ENCODE measurements around the gene HTR1D. TPM values are rescaled to one million over a fixed set of nuclear protein-coding genes. Genes with fewer than 3 reads are reported as not detected.

The HTR1D gene
- total and polyA plus RNA-seq, 4 donors, result 0.05 TPM; not detected in 3

DNA sequence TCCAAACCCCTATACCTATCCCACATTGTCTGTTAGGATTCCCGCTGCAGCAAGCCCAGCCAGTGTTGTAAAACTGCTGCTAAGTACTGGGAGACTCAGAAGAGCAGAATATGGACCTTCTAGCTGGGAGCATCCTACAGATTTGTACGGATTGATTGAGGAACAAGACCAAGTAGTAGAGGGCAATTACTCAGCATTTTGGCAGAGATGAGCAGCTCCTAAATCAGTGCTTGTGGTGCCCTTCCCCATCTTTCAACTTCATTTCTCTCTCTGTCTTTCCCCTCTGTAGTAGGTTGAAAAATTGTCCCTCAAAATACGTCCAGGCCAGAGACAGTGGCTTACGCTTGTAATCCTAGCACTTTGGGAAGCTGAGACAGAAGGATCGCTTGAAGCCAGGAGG is 37.3 kb upstream of the HTR1D start:
- Histone ChIP-seq H3K36me3 (ENCODE audit: control insufficient read depth in 4 of 4, insufficient read depth in 3 of 4, low read depth in 1 of 4, low read length in 3 of 4) (no peaks in the 10 kb centered on the region), H3K4me3 (ENCODE audit: low read depth in 1 of 3, low read length in 3 of 3) (no peak overlapping the region), H3K4me1 (ENCODE audit: control insufficient read depth in 4 of 4, insufficient read depth in 4 of 4, low read length in 3 of 4) (no peaks in the 10 kb centered on the region), H3K9ac (ENCODE audit: low read depth in 1 of 2, low read length in 2 of 2) (no peak overlapping the region), H3K27ac (ENCODE audit: low read depth in 1 of 2, low read length in 2 of 2) (no peak overlapping the region), H3K9me3 (ENCODE audit: control insufficient read depth in 4 of 4, low read length in 3 of 4) (no peaks in the 10 kb centered on the region), H3K27me3 (ENCODE audit: control insufficient read depth in 4 of 4, insufficient read depth in 4 of 4, low read length in 3 of 4) (no peaks in the 10 kb centered on the region)
- no peak for DNase-seq (ENCODE audit: low spot score)
- no peak for TF ChIP-seq EGR1 (IDR thresholded peaks at IDR 0.05; ENCODE audit: low read depth in 2 of 2)
- TF ChIP-seq HNF4A (conservative IDR thresholded peaks at IDR 0.05), result no peak
- TF ChIP-seq GABPA (IDR thresholded peaks at IDR 0.05 in 1 of 2, conservative IDR thresholded peaks at IDR 0.05 in 1 of 2), result no peak
- TF ChIP-seq YY1 (IDR thresholded peaks at IDR 0.05), result no peak
- 95% methylated on average over 5 of the region's 5 CpGs for WGBS

DNA sequence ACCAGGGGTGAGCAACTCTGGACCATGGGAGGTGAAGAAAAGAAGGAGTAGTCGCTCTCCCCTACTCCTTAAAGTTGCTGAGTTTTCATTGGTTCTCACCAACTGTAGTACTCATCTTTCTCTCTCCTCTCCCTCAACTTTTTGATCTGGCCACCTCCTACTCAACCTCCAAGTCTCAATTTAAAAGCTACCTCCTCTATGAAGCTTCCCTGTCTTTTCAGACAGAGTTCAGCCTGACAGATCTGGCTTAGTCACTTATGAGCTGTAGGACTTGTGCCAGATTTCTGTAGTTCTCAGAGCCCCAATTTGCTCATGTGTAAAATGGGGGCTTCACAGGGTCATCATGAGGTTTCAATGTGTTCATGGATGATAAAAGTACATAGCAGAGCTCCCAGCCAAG is 34.5 kb upstream of the HTR1D start:
- Histone ChIP-seq H3K27ac (ENCODE audit: low read depth in 1 of 2, low read length in 2 of 2) (no peak overlapping the region), H3K4me3 (ENCODE audit: low read depth in 1 of 3, low read length in 3 of 3) (no peak overlapping the region), H3K27me3 (ENCODE audit: control insufficient read depth in 4 of 4, insufficient read depth in 4 of 4, low read length in 3 of 4) (no peaks in the 10 kb centered on the region), H3K36me3 (ENCODE audit: control insufficient read depth in 4 of 4, insufficient read depth in 3 of 4, low read depth in 1 of 4, low read length in 3 of 4) (no peaks in the 10 kb centered on the region), H3K9me3 (ENCODE audit: control insufficient read depth in 4 of 4, low read length in 3 of 4) (no peaks in the 10 kb centered on the region), H3K4me1 (ENCODE audit: control insufficient read depth in 4 of 4, insufficient read depth in 4 of 4, low read length in 3 of 4) (no peaks in the 10 kb centered on the region), H3K9ac (ENCODE audit: low read depth in 1 of 2, low read length in 2 of 2) (no peak overlapping the region)
- 92% methylated on average over 1 of the region's 1 CpG for WGBS
- no peak for DNase-seq (ENCODE audit: low spot score)
- TF ChIP-seq FOXA2 (IDR thresholded peaks at IDR 0.05), result no peak
- TF ChIP-seq JUND (IDR thresholded peaks at IDR 0.05), result no peak
- no peak for TF ChIP-seq EGR1 (IDR thresholded peaks at IDR 0.05; ENCODE audit: low read depth in 2 of 2)
- no peak for TF ChIP-seq HNF4A (conservative IDR thresholded peaks at IDR 0.05)
- no peak for TF ChIP-seq RXRA (IDR thresholded peaks at IDR 0.05)
- TF ChIP-seq TAF1 (conservative IDR thresholded peaks at IDR 0.05), result no peak
- TF ChIP-seq, protein P1, sequence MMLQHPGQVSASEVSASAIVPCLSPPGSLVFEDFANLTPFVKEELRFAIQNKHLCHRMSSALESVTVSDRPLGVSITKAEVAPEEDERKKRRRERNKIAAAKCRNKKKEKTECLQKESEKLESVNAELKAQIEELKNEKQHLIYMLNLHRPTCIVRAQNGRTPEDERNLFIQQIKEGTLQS (IDR thresholded peaks at IDR 0.05), result no peak

DNA sequence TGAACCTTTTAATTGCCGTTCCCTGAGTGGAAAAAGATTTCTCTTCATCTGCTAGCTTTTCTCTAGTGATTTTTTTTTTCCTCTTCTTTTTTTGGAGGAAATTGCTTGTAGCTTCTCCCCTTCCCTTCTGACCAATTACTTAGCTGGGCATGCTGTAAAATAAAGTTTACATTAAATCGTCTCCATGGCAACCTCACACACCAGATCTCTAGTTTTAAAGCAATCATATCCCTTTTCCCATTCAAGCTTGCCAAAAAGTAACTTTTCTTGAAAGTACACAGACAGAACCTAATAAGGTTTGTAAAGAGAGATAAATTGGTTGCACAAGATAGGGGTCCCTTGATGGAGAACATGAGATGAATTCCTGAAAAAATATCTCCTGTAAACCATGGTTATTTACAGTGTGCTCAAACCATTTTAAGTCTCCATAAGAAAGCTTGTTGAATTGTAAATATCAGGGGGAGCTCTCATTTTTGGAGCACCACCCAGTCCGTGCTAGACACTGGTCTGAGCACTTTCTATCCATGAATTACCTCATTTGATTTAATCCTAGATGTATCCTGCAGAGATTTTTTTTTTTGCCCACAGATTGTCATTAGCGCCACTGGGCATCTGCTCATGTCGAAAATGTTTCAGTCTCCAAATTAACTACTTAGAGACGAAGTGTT is 32.6 kb upstream of the HTR1D start:
- H3K27me3 ChIP-seq (ENCODE audit: control insufficient read depth in 4 of 4, insufficient read depth in 4 of 4, low read length in 3 of 4), result no peaks in the 10 kb centered on the region
- no peak for DNase-seq (ENCODE audit: low spot score)
- H3K4me1 ChIP-seq (ENCODE audit: control insufficient read depth in 4 of 4, insufficient read depth in 4 of 4, low read length in 3 of 4), result no peaks in the 10 kb centered on the region
- no peak overlapping the region for H3K4me3 ChIP-seq (ENCODE audit: low read depth in 1 of 3, low read length in 3 of 3)
- 84% methylated on average over 6 of the region's 6 CpGs for WGBS
- no peaks in the 10 kb centered on the region for H3K9me3 ChIP-seq (ENCODE audit: control insufficient read depth in 4 of 4, low read length in 3 of 4)
- H3K36me3 ChIP-seq (ENCODE audit: control insufficient read depth in 4 of 4, insufficient read depth in 3 of 4, low read depth in 1 of 4, low read length in 3 of 4), result no peaks in the 10 kb centered on the region
- TF ChIP-seq, protein P2, sequence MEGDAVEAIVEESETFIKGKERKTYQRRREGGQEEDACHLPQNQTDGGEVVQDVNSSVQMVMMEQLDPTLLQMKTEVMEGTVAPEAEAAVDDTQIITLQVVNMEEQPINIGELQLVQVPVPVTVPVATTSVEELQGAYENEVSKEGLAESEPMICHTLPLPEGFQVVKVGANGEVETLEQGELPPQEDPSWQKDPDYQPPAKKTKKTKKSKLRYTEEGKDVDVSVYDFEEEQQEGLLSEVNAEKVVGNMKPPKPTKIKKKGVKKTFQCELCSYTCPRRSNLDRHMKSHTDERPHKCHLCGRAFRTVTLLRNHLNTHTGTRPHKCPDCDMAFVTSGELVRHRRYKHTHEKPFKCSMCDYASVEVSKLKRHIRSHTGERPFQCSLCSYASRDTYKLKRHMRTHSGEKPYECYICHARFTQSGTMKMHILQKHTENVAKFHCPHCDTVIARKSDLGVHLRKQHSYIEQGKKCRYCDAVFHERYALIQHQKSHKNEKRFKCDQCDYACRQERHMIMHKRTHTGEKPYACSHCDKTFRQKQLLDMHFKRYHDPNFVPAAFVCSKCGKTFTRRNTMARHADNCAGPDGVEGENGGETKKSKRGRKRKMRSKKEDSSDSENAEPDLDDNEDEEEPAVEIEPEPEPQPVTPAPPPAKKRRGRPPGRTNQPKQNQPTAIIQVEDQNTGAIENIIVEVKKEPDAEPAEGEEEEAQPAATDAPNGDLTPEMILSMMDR (IDR thresholded peaks at IDR 0.05; ENCODE audit: low read depth, low read length, missing input control), result no peak
- TF ChIP-seq RXRA (IDR thresholded peaks at IDR 0.05), result no peak
- TF ChIP-seq, protein P3, sequence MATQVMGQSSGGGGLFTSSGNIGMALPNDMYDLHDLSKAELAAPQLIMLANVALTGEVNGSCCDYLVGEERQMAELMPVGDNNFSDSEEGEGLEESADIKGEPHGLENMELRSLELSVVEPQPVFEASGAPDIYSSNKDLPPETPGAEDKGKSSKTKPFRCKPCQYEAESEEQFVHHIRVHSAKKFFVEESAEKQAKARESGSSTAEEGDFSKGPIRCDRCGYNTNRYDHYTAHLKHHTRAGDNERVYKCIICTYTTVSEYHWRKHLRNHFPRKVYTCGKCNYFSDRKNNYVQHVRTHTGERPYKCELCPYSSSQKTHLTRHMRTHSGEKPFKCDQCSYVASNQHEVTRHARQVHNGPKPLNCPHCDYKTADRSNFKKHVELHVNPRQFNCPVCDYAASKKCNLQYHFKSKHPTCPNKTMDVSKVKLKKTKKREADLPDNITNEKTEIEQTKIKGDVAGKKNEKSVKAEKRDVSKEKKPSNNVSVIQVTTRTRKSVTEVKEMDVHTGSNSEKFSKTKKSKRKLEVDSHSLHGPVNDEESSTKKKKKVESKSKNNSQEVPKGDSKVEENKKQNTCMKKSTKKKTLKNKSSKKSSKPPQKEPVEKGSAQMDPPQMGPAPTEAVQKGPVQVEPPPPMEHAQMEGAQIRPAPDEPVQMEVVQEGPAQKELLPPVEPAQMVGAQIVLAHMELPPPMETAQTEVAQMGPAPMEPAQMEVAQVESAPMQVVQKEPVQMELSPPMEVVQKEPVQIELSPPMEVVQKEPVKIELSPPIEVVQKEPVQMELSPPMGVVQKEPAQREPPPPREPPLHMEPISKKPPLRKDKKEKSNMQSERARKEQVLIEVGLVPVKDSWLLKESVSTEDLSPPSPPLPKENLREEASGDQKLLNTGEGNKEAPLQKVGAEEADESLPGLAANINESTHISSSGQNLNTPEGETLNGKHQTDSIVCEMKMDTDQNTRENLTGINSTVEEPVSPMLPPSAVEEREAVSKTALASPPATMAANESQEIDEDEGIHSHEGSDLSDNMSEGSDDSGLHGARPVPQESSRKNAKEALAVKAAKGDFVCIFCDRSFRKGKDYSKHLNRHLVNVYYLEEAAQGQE (IDR thresholded peaks at IDR 0.05), result no peak
- TF ChIP-seq TAF1 (conservative IDR thresholded peaks at IDR 0.05), result no peak
- TF ChIP-seq, protein P4, sequence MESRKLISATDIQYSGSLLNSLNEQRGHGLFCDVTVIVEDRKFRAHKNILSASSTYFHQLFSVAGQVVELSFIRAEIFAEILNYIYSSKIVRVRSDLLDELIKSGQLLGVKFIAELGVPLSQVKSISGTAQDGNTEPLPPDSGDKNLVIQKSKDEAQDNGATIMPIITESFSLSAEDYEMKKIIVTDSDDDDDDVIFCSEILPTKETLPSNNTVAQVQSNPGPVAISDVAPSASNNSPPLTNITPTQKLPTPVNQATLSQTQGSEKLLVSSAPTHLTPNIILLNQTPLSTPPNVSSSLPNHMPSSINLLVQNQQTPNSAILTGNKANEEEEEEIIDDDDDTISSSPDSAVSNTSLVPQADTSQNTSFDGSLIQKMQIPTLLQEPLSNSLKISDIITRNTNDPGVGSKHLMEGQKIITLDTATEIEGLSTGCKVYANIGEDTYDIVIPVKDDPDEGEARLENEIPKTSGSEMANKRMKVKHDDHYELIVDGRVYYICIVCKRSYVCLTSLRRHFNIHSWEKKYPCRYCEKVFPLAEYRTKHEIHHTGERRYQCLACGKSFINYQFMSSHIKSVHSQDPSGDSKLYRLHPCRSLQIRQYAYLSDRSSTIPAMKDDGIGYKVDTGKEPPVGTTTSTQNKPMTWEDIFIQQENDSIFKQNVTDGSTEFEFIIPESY (IDR thresholded peaks at IDR 0.05), result no peak
- TF ChIP-seq HNF4A (conservative IDR thresholded peaks at IDR 0.05), result no peak
- TF ChIP-seq EGR1 (IDR thresholded peaks at IDR 0.05; ENCODE audit: low read depth in 2 of 2), result no peak
- no peak for TF ChIP-seq GABPA (IDR thresholded peaks at IDR 0.05 in 1 of 2, conservative IDR thresholded peaks at IDR 0.05 in 1 of 2)
- no peak for TF ChIP-seq YY1 (IDR thresholded peaks at IDR 0.05)
- no peak for TF ChIP-seq JUND (IDR thresholded peaks at IDR 0.05)
- TF ChIP-seq, protein P5, sequence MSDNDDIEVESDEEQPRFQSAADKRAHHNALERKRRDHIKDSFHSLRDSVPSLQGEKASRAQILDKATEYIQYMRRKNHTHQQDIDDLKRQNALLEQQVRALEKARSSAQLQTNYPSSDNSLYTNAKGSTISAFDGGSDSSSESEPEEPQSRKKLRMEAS (IDR thresholded peaks at IDR 0.05), result no peak
- H3K9ac ChIP-seq (ENCODE audit: low read depth in 1 of 2, low read length in 2 of 2), result no peak overlapping the region
- no peak overlapping the region for H3K27ac ChIP-seq (ENCODE audit: low read depth in 1 of 2, low read length in 2 of 2)
